SK-N-SH treated with all-trans-retinoic acid at 6 μM for 48 hours (cell line): ENCODE data around the gene C3orf49.

Experiments
- ARNTL ChIP-seq: fragments of 450-650 bp; formaldehyde crosslinking; IDR thresholded peaks from 2 replicates; pipeline ENCODE4 v1.5.0; 2020; ENCODE audit warnings: low read depth, mild to moderate bottlenecking, moderate library complexity, borderline replicate concordance
- CSDC2 ChIP-seq: fragments of 250-450 bp; sonication (Bioruptor Pico); IDR thresholded peaks from 2 replicates; pipeline ENCODE4 v1.5.0; 2020; ENCODE audit warnings: mild to moderate bottlenecking, moderate library complexity
- ESRRG ChIP-seq: fragments of 250-450 bp; sonication (Bioruptor Pico); IDR thresholded peaks from 2 replicates; pipeline ENCODE4 v1.6.1; 2021; ENCODE audit warnings: mild to moderate bottlenecking
- OSR1 ChIP-seq: fragments of 250-450 bp; sonication (Bioruptor Pico); IDR thresholded peaks from 2 replicates; pipeline ENCODE4 v1.8.0; 2022; ENCODE audit warnings: moderate library complexity, mild to moderate bottlenecking, inconsistent platforms
- PPARA ChIP-seq: fragments of 250-450 bp; sonication (Bioruptor Pico); IDR thresholded peaks from 2 replicates; pipeline ENCODE4 v1.5.0; 2020; ENCODE audit warnings: mild to moderate bottlenecking, borderline replicate concordance
- RARB ChIP-seq: fragments of 250-450 bp; sonication (Bioruptor Pico); IDR thresholded peaks from 2 replicates; pipeline ENCODE4 v1.8.0; 2021; ENCODE audit warnings: mild to moderate bottlenecking, moderate library complexity
- SNAI2 ChIP-seq: fragments of 250-450 bp; sonication (Bioruptor Pico); IDR thresholded peaks from 2 replicates; pipeline ENCODE4 v1.5.0; 2020; ENCODE audit warnings: mild to moderate bottlenecking, moderate library complexity
- TCF4 ChIP-seq: fragments of 250-450 bp; sonication (Bioruptor Pico); IDR thresholded peaks from 2 replicates; pipeline ENCODE4 v1.8.0; 2021; ENCODE audit warnings: mild to moderate bottlenecking, moderate library complexity, borderline replicate concordance
- TOX ChIP-seq: fragments of 250-450 bp; sonication (Bioruptor Pico); IDR thresholded peaks from 2 replicates; pipeline ENCODE4 v1.8.0; 2021; ENCODE audit warnings: mild to moderate bottlenecking, moderate library complexity, borderline replicate concordance
- ZFP3 ChIP-seq: fragments of 250-450 bp; sonication (Bioruptor Pico); IDR thresholded peaks from 2 replicates; pipeline ENCODE4 v1.5.0; 2020; ENCODE audit warnings: mild to moderate bottlenecking, moderate library complexity
- ZNF565 ChIP-seq: fragments of 450-650 bp; formaldehyde crosslinking; conservative IDR thresholded peaks from 2 replicates; pipeline ENCODE4 v1.5.0; 2020; ENCODE audit warnings: low read depth, mild to moderate bottlenecking, moderate library complexity
- ZNF8 ChIP-seq: fragments of 450-650 bp; formaldehyde crosslinking; IDR thresholded peaks from 2 replicates; pipeline ENCODE4 v1.5.0; 2020; ENCODE audit warnings: mild to moderate bottlenecking, moderate library complexity
- TF ChIP-seq, protein P1 (sequence below): fragments of 250-450 bp; sonication (Bioruptor Pico); IDR thresholded peaks from 2 replicates; pipeline ENCODE4 v1.5.1; 2020; ENCODE audit warnings: low read depth, mild to moderate bottlenecking, moderate library complexity
- TF ChIP-seq, protein P2 (sequence below): fragments of 250-450 bp; sonication (Bioruptor Pico); IDR thresholded peaks from 2 replicates; pipeline ENCODE4 v1.8.0; 2020; ENCODE audit warnings: mild to moderate bottlenecking, moderate library complexity, borderline replicate concordance

DNA sequence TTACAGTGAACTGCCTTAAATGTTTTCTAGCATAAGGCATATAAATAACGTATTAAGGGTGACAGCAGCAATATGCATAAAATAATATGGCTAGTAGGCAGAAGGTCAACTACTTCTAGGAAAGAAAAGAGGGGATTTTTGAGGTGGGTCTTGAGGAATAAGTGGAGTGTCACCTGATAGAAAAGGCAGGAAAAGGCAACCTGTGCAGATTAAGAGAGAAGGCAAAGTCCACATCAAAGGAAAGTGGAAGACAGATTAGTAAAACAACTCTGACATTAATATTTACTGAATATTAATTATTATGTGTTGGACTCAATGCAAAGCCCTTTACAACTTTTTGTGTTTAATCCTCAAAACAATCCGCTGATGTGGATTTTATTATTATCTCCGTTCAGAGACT is 41.7 kb downstream of the C3orf49 start:
- TF ChIP-seq ZNF8 (CRISPR knock-in tag) (no peak), TCF4 (CRISPR knock-in tag) (no peak), ZFP3 (CRISPR knock-in tag) (no peak), ZNF565 (CRISPR knock-in tag) (no peak), TOX (CRISPR knock-in tag) (no peak), RARB (no peak), SNAI2 (CRISPR knock-in tag) (no peak), ARNTL (CRISPR knock-in tag) (no peak), PPARA (no peak), OSR1 (CRISPR knock-in tag) (no peak), ESRRG (CRISPR knock-in tag) (no peak), CSDC2 (no peak)
- TF ChIP-seq, protein P1, sequence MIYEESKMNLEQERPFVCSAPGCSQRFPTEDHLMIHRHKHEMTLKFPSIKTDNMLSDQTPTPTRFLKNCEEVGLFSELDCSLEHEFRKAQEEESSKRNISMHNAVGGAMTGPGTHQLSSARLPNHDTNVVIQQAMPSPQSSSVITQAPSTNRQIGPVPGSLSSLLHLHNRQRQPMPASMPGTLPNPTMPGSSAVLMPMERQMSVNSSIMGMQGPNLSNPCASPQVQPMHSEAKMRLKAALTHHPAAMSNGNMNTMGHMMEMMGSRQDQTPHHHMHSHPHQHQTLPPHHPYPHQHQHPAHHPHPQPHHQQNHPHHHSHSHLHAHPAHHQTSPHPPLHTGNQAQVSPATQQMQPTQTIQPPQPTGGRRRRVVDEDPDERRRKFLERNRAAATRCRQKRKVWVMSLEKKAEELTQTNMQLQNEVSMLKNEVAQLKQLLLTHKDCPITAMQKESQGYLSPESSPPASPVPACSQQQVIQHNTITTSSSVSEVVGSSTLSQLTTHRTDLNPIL: no peak
- TF ChIP-seq, protein P2, sequence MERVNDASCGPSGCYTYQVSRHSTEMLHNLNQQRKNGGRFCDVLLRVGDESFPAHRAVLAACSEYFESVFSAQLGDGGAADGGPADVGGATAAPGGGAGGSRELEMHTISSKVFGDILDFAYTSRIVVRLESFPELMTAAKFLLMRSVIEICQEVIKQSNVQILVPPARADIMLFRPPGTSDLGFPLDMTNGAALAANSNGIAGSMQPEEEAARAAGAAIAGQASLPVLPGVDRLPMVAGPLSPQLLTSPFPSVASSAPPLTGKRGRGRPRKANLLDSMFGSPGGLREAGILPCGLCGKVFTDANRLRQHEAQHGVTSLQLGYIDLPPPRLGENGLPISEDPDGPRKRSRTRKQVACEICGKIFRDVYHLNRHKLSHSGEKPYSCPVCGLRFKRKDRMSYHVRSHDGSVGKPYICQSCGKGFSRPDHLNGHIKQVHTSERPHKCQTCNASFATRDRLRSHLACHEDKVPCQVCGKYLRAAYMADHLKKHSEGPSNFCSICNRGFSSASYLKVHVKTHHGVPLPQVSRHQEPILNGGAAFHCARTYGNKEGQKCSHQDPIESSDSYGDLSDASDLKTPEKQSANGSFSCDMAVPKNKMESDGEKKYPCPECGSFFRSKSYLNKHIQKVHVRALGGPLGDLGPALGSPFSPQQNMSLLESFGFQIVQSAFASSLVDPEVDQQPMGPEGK (CRISPR knock-in tag): no peak
